Ishikawa (cell line): ENCODE results near the gene SLCO2A1.

Experiments
- CEBPB ChIP-seq: IDR thresholded peaks from 2 replicates; pipeline ENCODE4 v1.6.1; 2012
- CREB1 ChIP-seq: IDR thresholded peaks from 2 replicates; pipeline ENCODE4 v1.6.1; 2012; ENCODE audit warnings: low read depth
- EGR1 ChIP-seq: IDR thresholded peaks from 2 replicates; pipeline ENCODE4 v1.6.1; 2012
- EP300 ChIP-seq: IDR thresholded peaks from 2 replicates; pipeline ENCODE4 v1.6.1; 2012; ENCODE audit warnings: borderline replicate concordance
- FOXM1 ChIP-seq: IDR thresholded peaks from 2 replicates; pipeline ENCODE4 v1.6.1; 2012; ENCODE audit warnings: low read depth, borderline replicate concordance
- NFIC ChIP-seq: IDR thresholded peaks from 2 replicates; pipeline ENCODE4 v1.6.1; 2012
- RAD21 ChIP-seq: IDR thresholded peaks from 2 replicates; pipeline ENCODE4 v1.6.1; 2012; ENCODE audit warnings: low read depth
- TAF1 ChIP-seq: IDR thresholded peaks from 2 replicates; pipeline ENCODE4 v1.6.1; 2012; ENCODE audit warnings: low read depth, mild to moderate bottlenecking
- TCF12 ChIP-seq: IDR thresholded peaks from 2 replicates; pipeline ENCODE4 v1.6.1; 2012; ENCODE audit warnings: low read depth
- TEAD4 ChIP-seq: IDR thresholded peaks from 2 replicates; pipeline ENCODE4 v1.6.1; 2012
- YY1 ChIP-seq: IDR thresholded peaks from 2 replicates; pipeline ENCODE4 v1.6.1; 2012; ENCODE audit warnings: low read depth
- ZBTB7A ChIP-seq: IDR thresholded peaks from 2 replicates; pipeline ENCODE4 v1.6.1; 2012; ENCODE audit warnings: low read depth
- TF ChIP-seq, protein P1 (sequence below): IDR thresholded peaks from 2 replicates; pipeline ENCODE4 v1.6.1; 2012; ENCODE audit warnings: low read depth, mild to moderate bottlenecking
- TF ChIP-seq, protein P2 (sequence below): IDR thresholded peaks from 2 replicates; pipeline ENCODE4 v1.6.1; 2012
- TF ChIP-seq, protein P3 (sequence below): IDR thresholded peaks from 2 replicates; pipeline ENCODE4 v1.6.1; 2012

The SLCO2A1 gene

DNA sequence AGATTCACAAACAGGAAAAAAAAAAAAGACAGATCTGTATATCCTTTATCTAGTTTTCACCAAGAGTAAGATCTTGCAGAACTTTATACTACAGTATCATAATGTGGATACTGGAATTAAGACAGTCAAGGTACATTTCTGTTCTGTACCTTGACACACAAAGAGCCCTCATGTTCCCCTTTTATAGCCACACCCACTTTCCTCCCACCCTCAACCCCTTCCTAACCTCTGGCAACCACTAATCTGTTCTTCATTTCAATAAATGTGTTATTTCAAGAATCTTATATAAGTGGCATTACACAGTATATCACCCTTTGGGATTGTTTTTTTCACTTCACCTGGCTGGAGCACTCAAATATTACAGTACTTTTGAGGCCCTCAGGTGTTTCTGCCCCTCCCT lies 130.4 kb downstream of the SLCO2A1 start:
- TF ChIP-seq YY1 (no peak), NFIC (no peak), CREB1 (no peak), EGR1 (no peak), FOXM1 (no peak), CEBPB (no peak), RAD21 (no peak), TCF12 (no peak), ZBTB7A (no peak), EP300 (no peak), TEAD4 (no peak), TAF1 (no peak)
- TF ChIP-seq, protein P1, sequence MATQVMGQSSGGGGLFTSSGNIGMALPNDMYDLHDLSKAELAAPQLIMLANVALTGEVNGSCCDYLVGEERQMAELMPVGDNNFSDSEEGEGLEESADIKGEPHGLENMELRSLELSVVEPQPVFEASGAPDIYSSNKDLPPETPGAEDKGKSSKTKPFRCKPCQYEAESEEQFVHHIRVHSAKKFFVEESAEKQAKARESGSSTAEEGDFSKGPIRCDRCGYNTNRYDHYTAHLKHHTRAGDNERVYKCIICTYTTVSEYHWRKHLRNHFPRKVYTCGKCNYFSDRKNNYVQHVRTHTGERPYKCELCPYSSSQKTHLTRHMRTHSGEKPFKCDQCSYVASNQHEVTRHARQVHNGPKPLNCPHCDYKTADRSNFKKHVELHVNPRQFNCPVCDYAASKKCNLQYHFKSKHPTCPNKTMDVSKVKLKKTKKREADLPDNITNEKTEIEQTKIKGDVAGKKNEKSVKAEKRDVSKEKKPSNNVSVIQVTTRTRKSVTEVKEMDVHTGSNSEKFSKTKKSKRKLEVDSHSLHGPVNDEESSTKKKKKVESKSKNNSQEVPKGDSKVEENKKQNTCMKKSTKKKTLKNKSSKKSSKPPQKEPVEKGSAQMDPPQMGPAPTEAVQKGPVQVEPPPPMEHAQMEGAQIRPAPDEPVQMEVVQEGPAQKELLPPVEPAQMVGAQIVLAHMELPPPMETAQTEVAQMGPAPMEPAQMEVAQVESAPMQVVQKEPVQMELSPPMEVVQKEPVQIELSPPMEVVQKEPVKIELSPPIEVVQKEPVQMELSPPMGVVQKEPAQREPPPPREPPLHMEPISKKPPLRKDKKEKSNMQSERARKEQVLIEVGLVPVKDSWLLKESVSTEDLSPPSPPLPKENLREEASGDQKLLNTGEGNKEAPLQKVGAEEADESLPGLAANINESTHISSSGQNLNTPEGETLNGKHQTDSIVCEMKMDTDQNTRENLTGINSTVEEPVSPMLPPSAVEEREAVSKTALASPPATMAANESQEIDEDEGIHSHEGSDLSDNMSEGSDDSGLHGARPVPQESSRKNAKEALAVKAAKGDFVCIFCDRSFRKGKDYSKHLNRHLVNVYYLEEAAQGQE: no peak
- TF ChIP-seq, protein P2, sequence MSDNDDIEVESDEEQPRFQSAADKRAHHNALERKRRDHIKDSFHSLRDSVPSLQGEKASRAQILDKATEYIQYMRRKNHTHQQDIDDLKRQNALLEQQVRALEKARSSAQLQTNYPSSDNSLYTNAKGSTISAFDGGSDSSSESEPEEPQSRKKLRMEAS: no peak

DNA sequence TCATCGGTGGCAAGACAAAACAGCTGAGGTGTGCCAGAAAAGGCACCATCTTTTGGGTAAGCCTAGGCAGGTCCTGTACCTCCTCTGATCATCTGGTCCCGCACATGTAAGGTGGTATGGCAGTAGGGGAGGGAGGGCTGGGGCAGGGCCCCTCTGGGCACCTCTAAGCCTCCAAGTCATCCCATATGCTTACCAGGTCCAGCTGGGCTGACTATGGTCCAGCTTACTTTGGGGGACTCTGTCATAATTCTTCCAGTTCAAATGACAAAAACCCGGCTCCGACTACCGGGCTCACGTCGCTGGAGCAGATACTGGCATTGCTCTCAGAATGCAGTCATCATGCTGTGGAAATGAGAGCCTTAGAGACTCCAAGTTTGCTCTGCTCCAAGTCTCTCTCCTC lies 132.2 kb downstream of the SLCO2A1 start:
- TF ChIP-seq TEAD4: no peak
- TF ChIP-seq NFIC: no peak

DNA sequence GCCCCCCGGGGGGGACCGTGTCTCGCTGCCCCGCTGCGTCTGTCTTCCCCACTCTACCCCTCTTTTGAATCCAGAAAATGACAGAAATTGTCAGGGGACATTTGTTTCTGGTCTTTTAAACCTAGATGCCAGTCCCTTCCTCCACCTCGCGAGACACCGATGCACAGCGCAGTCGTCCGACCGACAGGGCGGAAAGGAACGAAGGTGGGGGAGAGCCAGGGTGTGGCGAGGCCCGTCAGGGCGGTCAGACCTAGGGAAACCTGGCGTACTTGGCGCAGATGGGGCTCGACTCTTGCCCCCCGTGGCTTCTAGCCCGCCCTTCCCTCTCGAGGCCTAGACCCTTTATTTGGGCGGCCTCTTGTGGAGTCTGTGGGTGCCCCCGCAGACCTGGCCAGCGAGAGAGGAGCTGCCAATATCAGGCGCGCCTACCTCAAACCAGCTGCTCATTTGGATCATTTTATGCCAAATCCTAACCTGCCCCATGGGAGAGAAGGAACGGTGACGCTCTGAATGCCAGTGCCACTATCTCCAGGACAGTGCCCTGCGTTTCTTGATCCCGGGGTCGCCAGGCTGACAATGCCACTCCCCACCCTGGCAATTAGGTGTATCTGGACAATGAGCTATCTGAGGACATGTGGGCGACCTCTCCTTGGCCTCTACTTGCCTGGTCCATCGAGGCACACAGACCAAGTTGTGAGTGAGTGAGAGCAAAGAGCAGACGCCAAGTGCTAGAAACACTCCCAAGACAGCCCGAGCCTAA lies 133.5 kb downstream of the SLCO2A1 start:
- TF ChIP-seq, protein P3, sequence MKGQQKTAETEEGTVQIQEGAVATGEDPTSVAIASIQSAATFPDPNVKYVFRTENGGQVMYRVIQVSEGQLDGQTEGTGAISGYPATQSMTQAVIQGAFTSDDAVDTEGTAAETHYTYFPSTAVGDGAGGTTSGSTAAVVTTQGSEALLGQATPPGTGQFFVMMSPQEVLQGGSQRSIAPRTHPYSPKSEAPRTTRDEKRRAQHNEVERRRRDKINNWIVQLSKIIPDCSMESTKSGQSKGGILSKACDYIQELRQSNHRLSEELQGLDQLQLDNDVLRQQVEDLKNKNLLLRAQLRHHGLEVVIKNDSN: no peak
- TF ChIP-seq, protein P1: no peak
- TF ChIP-seq NFIC (no peak), EGR1 (no peak), YY1 (no peak), TEAD4 (no peak), CEBPB (no peak), TAF1 (no peak), TCF12 (no peak), RAD21 (no peak), CREB1 (no peak), EP300 (no peak), FOXM1 (no peak), ZBTB7A (no peak)
- TF ChIP-seq, protein P2: no peak

DNA sequence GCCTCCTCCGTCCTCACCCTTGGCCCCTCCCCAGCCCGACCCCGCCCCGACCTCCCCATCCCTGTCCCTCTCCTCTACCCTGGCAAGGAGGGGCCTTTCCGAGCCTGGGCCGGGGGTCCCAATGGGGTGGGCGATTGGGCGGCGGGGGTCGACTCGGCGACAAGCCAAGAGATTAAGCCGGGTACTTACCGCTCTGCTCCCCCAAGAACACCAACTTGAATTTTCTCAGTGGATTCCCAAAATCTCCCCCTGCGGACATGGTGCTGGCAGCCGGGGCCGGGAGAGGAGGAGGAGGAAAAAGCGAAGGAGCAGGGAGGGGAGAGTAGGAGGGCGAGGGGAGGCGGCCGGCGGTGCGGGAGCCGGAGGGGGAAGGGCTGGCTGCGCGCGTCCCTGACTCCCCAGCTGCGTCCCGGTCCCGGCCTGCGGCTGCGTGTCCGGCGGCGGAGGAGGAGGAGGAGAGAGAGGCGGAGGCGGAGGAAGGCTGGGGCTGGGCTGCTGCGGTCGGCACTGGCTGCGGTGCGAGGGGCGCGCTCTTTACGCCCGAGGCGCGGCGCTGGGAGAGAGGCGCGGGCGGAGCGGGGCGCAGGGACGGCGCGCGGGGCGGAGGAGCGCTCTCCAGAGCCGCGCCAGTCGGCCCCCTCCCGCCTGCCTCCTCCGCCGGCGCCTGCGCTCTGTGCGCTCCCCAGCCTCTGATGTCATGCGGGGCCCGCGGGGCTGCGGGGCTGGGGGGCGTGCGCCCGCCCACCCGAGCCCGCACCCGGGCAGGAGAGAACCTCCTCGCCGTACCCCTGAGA lies 134.3 kb downstream of the SLCO2A1 start, which contains the start of gene RAB6B:
RAB6B (minus strand) TSS at position 675 of the 794 bp plus-strand sequence; CDS start at position 259, 416 bp downstream.
- TF ChIP-seq EGR1: 0 out of 2 replicates have a peak, but pooled peaks have one; percentile 34
- peak; percentile 53; the same call in 1 of the 2 replicates for TF ChIP-seq ZBTB7A
- TF ChIP-seq NFIC: no peak
- TF ChIP-seq, protein P3: no peak

DNA sequence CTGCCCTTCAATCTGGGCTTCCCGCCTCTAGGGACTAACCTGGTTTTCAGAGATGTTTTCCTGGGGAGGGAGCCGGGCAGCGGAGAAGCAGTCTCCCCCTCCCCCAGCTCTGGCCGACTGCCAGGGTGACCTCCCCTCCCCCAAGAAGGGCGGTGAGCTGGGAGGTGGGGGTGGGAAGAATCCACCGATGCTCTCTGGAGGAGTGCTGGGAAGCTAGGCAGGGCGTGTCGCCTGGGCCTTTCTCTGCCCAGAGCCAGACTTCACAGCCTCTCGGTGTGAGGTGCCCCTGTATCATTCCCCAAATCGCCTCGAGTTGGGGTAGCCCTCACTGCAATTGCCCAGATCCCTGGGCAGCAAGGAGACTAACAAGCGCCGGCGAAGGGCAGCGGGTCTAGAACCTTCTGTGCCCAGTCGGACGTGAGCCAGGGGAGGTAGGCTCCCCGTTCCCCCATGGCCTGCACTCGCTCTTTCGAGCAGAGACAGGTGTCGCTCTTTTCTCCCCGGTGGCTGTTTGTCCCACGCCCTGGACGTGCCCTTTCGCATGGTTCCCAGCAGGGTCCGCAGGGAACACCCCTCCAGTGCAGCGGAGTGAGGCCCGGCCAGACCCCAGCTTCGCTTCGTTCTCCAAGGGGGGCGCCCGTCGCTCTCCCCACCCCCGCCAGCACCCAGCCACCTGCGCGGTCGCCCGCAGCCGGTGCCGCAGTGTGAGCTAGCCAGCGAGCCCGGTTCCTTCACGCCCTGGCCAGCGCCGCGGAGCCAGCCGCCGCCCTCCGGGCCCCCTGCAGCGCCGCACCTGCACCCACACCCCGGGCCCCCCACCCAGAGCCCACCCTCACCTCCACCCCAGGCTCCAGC lies 135.1 kb downstream of the SLCO2A1 start:
- TF ChIP-seq FOXM1 (no peak), NFIC (peak; percentile 72), RAD21 (no peak; the same call in 1 of the 2 replicates), EGR1 (no peak), CREB1 (no peak), ZBTB7A (no peak), YY1 (no peak), TCF12 (no peak), TEAD4 (no peak), EP300 (no peak), CEBPB (no peak), TAF1 (no peak)
- TF ChIP-seq, protein P1: no peak
- TF ChIP-seq, protein P3: no peak
- TF ChIP-seq, protein P2: 0 out of 2 replicates have a peak, but pooled peaks have one; percentile 23
